GM21381 (cell line): ENCODE measurements around the gene ANO10.
"Not testable (repeated sequence)": the region's sequence is repeated elsewhere in the genome, so short reads cannot be mapped to it uniquely, and the experiment has no call there.

ENCODE experiments used
- ATAC-seq: cut with Tn5 transposase; IDR thresholded peaks from one replicate; pipeline ENCODE4 v1.9.1; 2021; ENCODE audit warnings: mild to moderate bottlenecking, moderate library complexity; ENCODE audit not compliant: unreplicated experiment

The ANO10 gene

DNA sequence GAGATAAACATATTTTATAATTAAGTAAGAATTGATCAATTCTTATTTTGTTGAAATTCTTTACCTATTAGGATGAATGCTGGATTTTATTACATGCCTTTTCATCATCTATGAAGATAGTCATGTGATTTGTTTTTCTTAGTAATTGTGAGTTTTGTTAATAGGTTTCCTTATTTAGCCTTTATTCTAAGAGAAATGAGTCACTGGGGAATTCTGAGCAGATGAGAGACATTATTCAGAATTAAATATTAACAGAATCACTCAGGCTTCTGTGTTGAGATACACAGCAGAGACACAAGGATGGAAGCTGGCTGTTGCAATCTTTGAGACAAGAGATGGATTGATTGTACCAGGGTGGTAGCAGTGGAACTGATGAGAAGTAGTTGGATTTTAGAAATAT is 7.4 kb upstream of the ANO10 start:
- no peak for ATAC-seq

DNA sequence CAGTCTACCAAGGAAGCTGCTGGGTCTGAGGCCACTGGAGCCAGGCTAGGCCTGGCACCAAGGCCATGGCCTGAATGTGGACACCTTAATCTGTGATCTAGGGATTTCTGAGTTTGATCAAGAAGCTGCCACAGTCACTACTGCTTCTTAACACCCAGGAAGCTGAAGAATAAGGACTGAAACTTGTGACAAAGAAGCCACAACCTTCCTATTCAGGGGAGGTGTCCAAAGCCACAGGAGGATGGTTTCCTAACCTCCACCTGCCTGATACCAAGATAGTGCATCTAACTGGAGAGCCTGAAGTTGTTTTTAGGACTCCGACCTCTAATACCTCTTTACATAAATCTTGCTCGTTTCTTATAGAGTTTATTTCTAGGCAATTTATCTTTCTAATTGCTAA is 5.5 kb upstream of the ANO10 start:
- ATAC-seq: no peak

- no peak for ATAC-seq
These were observed 3.0 kb upstream of the ANO10 start for GRCh38 chr3:43624619-43625305.

GRCh38 chr3:43620831-43621655 is 768 bp downstream of the ANO10 start:
- ATAC-seq: no peak

DNA sequence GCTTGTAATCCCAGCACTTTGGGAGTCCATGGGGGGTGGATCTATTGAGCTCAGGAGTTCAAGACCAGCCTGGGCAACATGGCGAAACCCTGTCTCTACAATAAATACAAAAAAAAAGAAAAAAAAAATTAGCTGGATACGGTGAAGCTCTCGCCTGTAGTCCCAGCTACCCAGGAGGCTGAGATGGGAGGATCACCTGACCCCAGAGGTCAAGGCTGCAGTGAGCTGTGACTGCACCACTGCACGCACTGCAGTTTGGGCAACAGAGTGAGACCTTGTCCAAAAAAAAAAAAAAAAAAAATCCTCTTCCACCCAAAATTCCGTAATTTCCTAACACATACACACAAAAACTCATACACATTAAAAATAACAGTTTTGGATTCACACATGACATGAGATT is 2.2 kb downstream of the ANO10 start:
- no peak for ATAC-seq

DNA sequence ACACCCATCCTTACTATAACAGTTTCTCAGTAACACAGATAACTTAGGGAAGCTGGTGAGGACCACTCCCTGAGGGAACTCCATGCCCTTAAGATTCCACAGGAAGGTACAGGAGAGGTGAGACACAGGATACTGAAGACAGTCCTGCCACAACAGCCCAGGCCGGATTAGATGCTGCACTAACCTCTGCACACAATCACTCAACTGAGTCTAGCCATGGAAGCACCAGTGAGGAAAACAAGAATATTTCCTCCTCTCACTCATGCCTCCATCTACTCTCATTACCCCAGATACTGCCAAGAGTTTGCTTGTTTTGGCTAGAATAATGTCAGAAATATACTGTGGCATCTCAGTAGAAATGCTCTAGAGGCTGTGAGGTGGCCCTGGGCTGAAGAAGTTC is 3.7 kb downstream of the ANO10 start:
- no peak for ATAC-seq

GRCh38 chr3:43616034-43616433 is 5.8 kb downstream of the ANO10 start:
- no peak for ATAC-seq

GRCh38 chr3:43615133-43615532 is 6.7 kb downstream of the ANO10 start:
- ATAC-seq: no peak

DNA sequence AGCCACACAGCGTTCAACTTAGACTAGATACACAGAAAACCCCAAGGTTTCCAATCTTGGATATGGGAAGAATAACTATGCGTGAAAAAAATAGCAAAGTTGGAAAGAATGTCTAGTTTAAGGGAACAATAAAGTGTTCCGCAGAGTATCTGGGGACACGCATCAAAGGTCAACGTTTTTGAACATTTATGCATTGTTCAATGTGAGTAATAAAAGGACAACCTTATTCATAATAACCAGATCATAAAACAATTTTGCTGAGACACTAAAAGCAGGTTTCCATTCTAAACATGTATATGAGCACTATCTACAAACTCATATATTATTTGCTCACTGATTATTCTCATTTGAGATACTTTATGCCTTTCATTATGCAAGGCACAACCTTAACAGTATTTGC is 7.8 kb downstream of the ANO10 start:
- no peak for ATAC-seq

DNA sequence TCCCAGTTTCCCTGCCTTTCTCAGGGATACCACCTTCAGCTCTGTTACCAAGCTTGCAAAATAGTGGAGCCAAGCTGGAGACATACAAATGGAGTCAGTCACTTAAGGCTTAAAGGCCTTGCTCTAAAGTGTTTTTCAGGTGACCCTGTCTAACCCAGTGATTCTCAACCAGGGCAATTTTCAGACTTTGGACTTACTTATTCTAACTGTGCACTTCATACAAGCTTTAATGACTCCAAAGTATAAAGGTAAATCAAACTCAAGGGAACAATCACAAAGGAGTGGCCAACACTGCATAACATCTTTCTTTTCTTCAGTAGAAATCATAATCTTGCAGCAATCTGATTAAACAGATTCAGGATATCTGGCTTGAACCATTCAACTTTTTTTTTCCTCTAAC is 9.4 kb downstream of the ANO10 start:
- ATAC-seq: no peak

DNA sequence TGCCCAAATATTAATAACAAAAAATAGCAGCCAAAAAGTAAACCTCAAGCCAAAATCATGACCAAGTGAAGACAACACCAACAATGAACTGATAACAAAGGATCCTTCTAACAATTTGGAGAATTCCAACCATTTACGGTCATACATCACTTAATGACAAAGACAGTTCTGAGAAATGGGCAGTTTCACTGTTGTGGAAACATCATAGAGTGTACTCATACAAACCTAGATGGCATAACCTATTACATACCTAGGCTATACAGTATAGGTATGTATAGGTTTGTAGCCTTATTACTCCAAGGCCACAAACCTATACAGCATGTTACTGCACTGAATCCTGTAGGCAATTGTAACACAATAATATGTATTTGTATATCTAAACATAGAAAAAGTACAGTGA is 12.4 kb downstream of the ANO10 start:
- no peak for ATAC-seq

DNA sequence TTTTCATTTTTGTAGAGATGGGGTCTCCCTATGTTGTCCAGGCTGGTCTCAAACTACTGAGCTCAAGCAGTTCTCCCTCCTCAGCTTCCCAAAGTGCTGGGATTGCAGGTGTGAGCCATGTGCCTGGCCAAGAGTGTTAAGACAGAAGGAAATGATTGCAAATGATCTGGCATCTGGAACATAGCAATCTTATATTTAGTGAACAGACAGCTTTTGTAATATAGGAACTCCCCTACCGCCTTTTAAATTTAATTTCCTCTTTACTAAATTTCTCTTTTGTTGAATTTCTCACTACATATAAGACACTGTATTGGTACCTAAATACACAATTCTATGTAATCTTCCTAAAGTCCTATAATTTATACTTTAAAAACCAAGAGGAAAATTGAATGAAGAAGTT is 13.1 kb downstream of the ANO10 start:
- ATAC-seq: no peak

DNA sequence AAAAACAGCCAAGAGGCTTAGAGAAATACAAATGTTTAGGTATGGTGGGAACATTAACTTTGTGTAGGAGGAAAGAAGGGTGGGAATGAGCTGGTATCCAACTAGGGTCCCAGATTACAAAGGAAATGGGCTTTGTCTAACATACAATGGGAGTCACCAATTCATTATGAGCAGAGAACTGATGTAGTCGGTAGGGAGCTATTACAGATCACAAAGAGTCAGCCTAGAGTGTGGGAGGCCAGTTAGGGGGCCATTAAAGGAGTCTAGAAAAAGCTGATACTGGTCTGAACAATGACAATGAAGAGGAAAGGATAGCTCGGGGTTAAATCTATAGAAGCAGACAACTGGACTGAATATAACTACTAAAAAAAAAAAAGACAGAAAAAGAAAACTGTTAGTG is 15.5 kb downstream of the ANO10 start:
- no peak for ATAC-seq

- not testable (repeated sequence) for ATAC-seq
These were observed 21.9 kb downstream of the ANO10 start for GRCh38 chr3:43599959-43600358.

DNA sequence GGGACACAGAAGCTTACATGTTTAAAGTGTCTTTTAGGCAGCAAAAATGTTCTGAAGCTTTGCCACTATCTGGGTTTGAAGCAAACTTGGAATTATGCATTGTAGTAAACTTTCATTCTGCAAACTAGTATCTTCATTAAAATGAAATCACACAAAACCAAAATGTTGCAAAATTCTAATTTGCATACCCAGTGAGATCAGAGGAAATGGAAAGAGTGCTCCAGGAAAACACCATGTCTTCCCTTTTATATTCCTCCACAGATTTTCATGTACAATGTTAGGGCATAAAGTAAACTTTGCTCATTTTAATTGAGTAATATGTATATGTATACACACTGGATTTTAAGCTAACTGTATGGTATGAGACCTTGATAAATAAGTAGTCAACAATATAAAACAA is 23.9 kb downstream of the ANO10 start:
- no peak for ATAC-seq

- not testable (repeated sequence) for ATAC-seq
These were observed 25.6 kb downstream of the ANO10 start for GRCh38 chr3:43596178-43596577.

- not testable (repeated sequence) for ATAC-seq
These were observed 26.5 kb downstream of the ANO10 start for GRCh38 chr3:43595280-43595679.

- ATAC-seq: not testable (repeated sequence)
These were observed 28.2 kb downstream of the ANO10 start for GRCh38 chr3:43593588-43593987.

DNA sequence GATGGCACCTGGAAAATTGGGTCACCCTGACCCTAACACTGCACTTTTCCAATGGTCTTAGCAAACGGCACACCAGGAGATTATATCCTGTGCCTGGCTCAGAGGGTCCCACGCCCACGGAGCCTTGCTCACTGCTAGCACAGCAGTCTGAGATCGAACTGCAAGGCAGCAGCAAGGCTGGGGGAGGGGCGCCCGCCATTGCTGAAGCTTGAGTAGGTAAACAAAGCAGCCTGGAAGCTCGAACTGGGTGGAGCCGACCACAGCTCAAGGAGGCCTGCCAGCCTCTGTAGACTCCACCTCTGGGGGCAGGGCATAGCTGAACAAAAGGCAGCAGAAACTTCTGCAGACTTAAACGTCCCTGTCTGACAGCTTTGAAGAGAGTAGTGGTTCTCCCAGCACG is 29.9 kb downstream of the ANO10 start:
- ATAC-seq: not testable (repeated sequence)

- ATAC-seq: no peak
These were observed 34.5 kb downstream of the ANO10 start for GRCh38 chr3:43587303-43587702.

- no peak for ATAC-seq
These were observed 37.6 kb downstream of the ANO10 start for GRCh38 chr3:43584043-43584826.

- ATAC-seq: no peak
These were observed 38.3 kb downstream of the ANO10 start for GRCh38 chr3:43583481-43583880.
